Amniotic epithelial cell (primary cell): ENCODE data around the gene PRDM2.

Experiments used
- DNase-seq: peaks from one replicate; pipeline ENCODE4 v3.0.0-alpha.2; 2010; ENCODE audit warnings: low read depth

Gene PRDM2

GRCh38 chr1:13733711-13734110 lies 33.7 kb downstream of the PRDM2 start:
- DNase-seq, result no peak

DNA sequence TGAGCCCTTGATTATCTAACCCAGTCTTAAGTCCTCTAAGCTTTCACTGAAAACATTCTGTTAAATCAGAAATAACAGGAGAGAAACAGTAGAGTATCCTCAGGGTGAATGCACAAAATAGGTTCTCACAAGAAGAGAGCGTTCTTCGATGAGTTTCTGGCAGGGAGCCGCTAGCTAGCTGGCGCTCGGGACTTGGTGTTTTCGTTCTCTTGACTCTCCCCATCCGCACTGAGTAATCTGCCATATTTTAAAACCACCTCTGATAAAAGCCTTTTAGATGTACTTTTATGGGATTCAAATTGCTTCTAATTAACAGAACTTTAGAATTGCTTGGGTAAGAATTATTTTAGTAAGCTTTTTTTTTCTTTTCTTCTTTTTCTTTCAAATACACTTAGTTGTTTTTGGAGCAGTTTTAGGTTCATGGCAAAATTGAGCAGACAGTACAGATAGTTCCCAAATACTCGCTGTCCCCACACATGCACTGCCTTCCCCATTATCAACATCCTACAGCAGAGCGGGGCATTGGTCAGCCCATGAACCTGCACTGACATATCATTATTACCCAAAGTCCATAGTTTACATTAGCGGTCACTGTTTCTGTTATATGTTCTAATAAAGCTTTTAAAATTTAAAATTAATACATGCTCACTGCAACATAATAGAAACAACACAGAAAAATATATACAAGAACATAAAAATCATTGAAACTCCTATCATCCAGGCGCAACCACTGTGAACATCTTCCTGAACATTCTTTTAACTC lies 35.4 kb downstream of the PRDM2 start:
- DNase-seq, result no peak

GRCh38 chr1:13737398-13737797 lies 37.4 kb downstream of the PRDM2 start:
- no peak for DNase-seq

- no peak for DNase-seq
Measured at GRCh38 chr1:13746342-13746741, 46.4 kb downstream of the PRDM2 start.

- peak; percentile 91 for DNase-seq
Measured at GRCh38 chr1:13748610-13749505, 48.9 kb downstream of the PRDM2 start.

- DNase-seq, result peak; percentile 57
Measured at GRCh38 chr1:13749543-13750341, 49.8 kb downstream of the PRDM2 start.

DNA sequence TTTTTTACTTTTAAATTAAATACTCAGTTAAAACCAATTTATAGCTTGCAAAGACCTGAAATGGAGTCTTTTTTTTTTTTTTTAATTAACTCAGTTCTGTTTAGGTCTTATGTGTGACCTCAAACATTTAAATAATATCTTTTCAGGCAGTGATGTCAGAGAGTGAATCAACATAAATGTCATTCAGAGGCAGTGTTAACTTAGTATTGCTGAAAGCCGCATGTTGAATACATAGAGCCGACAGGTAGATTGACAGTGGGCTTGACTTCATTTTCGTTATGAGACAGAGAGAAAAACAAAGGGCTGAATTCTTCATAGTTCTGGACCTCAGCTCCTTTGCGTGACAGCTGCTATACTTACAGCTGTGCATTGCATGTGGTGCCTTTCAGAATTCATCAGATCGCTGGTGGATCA lies 51.5 kb downstream of the PRDM2 start:
- DNase-seq, result no peak

DNA sequence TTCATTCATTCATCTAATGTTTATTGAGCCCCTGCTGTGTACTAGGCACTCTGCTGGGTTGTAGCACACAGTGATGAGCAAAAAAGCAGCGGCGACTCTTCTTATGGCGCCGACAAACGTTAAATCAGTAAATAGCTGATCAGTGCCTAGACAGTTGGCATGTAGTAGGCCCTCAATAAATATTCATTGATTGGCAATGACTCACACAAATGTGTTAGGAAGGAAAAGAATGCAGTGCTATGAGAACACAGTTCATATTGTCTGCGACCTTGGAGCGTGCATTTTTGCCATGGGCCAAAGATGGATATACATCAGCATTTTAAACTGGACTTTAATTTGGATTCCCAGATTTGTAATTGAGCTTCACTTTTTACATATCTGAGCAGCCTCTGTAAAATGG lies 52.0 kb downstream of the PRDM2 start:
- DNase-seq, result no peak

GRCh38 chr1:13752852-13753251 lies 52.9 kb downstream of the PRDM2 start:
- DNase-seq, result no peak

DNA sequence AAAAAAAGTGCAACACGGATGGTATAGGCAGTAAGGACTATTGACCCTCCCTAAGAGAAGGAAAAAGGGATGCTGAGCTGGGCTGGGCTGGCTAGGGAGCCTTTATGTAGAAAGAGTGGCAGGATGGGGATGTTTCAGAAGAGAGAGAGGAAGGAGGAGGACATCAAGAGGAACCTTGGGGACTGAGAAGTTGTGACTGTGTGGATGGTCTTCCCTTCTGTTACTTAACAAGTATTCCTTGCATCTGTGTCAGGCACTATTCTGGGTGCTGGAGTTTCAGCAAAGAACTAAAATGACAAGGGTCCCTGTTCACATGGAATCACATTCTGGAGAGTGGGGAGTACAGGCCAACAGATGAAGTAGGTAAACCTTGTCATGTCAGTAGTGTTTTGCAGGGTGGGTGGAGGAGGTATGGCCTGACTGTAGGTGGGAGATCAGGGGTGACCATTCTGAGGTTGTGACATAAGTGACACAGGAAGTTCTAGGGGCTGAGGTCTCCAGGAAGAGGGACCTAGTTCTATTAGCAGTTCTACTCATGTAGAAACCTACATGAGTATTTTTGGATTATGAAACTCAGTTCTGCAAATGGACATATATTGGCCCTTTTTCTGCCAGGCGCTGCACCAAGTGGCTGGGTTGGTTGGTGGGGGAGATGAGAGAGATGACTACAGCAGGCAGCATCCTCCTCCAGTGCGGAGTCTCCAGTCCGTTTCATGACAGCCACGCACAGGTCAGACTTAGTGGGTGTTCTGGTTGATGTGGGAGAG lies 53.8 kb downstream of the PRDM2 start:
- no peak for DNase-seq

DNA sequence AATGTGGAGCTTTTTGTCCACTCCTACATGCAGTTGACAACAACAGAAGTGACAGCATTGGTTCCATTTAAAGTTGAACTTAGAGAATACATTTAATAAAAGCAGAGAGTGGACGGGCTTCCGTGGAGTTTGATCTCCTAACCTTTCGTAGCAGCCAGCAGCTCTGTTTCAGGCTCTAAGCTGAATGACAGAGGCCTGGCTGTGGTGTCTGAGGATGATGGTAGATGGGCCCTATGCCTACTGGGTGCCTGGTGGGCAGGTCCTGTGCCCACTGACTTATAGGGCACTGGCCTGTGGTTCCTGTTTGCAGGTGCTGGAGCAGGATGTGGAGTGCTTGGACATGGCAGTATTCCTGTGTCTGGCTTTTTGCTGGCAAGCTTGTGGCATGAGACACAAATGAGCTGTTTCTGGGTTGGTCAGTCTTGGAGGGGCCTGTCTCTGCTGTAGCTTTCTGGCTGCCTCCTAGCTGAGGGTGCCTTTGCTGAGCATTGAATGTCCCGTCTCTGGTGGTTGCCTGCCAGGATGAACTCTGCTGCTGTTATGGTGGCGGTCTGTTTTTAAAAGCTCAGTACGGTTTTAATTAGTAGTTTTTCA lies 54.6 kb downstream of the PRDM2 start:
- no peak for DNase-seq

- no peak for DNase-seq
Measured at GRCh38 chr1:13756557-13757315, 56.7 kb downstream of the PRDM2 start.

- no peak for DNase-seq
Measured at GRCh38 chr1:13757693-13758092, 57.7 kb downstream of the PRDM2 start.

GRCh38 chr1:13759072-13759471 lies 59.1 kb downstream of the PRDM2 start:
- DNase-seq, result no peak

DNA sequence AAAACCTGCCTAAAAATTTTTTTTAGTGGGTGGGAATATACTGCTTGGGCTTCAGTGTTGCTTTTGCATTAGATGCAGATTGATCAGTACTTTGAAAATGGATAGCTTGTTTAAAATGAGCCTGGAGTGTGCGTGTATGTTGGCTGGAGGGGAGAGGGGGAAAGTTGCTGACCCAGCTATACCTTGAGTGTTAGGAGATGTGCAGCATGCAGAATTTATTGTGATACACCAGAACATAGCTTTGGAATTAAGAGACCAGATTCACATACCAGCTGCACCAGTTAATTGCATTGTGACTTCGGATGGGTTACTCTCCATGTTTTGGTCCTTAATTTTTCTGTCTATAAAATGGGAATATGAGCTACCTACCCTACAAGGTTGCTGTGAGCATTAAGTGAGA lies 60.4 kb downstream of the PRDM2 start:
- DNase-seq, result no peak

DNA sequence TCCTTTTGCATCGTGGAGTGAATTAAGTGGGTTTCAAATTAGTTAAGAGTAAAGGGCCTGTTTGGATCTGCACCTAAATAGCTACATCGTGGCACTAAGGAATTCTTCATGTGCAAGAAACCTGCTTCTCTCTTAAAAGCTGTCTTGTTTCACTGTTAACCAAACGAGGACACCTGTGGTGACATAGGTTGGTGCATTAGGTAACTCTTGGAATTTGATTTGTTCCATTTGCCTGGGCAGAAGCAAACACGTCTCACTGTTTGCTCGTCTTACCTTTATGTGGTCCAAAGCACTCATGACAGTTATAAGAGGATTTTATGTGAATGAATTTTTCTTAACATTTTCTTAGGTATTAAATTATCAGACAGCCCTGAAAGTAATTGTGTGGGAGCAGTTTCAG lies 60.9 kb downstream of the PRDM2 start:
- no peak for DNase-seq

- DNase-seq, result no peak
Measured at GRCh38 chr1:13761883-13762282, 61.9 kb downstream of the PRDM2 start.

GRCh38 chr1:13762642-13763041 lies 62.7 kb downstream of the PRDM2 start:
- no peak for DNase-seq

GRCh38 chr1:13763222-13763621 lies 63.2 kb downstream of the PRDM2 start:
- no peak for DNase-seq

GRCh38 chr1:13763991-13764390 lies 64.0 kb downstream of the PRDM2 start:
- DNase-seq, result no peak
